ENCODE measurements around the gene PAPPA2.

DNA sequence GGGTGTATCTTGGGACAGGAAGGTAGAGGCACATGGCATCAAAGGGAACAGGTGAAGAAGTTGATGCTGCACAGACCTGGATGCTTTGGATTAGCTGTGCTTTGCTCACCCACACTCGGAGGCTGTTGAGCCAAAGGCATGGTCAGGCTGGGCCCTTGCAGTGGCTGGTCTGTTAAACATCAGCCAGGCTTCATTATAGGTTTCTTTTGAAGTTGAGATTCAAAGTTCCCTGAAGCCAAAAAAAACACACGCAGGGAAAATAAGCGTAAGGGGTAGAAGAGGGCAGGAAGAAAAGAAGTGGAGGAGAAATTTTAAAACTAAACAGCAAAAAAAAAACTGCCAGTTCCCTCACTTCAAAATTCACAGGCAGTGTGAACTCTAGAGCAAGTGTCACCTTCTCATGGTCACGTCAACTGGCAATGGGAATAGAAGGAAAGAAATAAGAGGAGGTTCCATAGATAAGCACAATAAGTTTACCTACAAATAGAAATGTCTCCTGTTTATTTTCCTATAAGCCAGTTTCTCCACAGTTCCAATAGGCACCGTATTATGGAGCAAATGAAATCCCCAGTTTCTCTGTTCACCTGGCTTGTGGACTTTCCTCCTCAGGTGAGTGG, 139.5 kb downstream of the PAPPA2 start:
- no peak for TF ChIP-seq CTCF (IDR thresholded peaks at IDR 0.05; ENCODE audit: low read length)
- no peak for TF ChIP-seq EZH2 (optimal IDR thresholded peaks at IDR 0.05; ENCODE audit: low read depth, low read length)

Data from MM.1S (cell line).